ENCODE data around the gene TTC39A.

TTC39A gene

DNA sequence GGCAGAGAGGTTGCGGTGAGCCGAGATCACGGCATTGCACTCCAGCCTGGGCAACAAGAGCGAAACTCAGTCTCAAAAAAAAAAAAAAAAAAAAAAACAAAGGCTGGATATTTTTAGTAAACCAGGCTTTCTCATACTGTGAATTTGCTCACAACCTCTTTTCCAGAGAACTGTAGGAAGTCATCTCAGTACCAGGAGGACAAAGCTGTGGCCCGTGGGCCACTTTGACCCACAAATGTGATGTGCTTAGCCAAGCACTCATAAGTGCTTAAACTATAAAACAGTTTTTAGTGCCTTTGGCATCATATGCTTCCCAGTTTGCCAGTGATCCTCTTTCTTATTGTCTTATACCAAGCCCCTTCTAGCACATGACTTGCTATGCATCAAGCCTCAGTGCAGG, 47.8 kb downstream of the TTC39A start:
- Histone ChIP-seq H3K9me3 (ENCODE audit: insufficient read depth, low read length) (no peaks in the 10 kb centered on the region), H3K27me3 (ENCODE audit: low read length) (no peaks in the 10 kb centered on the region), H3K9ac (ENCODE audit: low read length) (no peak overlapping the region), H2AFZ (ENCODE audit: low read depth, low read length, severe bottlenecking) (no peak overlapping the region), H3K4me3 (ENCODE audit: insufficient read depth, low read length, poor library complexity, severe bottlenecking) (no peak overlapping the region), H3K27ac (ENCODE audit: low read depth, low read length) (no peak overlapping the region), H3K79me2 (ENCODE audit: insufficient read depth, low read length) (no peaks in the 10 kb centered on the region), H3K4me2 (ENCODE audit: low read depth, low read length, poor library complexity, severe bottlenecking) (no peak overlapping the region), H3K36me3 (ENCODE audit: low read length) (no peaks in the 10 kb centered on the region), H3K9me2 (replicated peaks; ENCODE audit: insufficient read depth, low read length) (no peaks in the 10 kb centered on the region), H3F3A (ENCODE audit: insufficient read depth) (no peaks in the 10 kb centered on the region), H4K20me1 (ENCODE audit: low read depth, low read length) (no peaks in the 10 kb centered on the region)
- TF ChIP-seq EZH2phosphoT487 (conservative IDR thresholded peaks at IDR 0.05; ENCODE audit: low read length) = no peak
- TF ChIP-seq, protein P1, sequence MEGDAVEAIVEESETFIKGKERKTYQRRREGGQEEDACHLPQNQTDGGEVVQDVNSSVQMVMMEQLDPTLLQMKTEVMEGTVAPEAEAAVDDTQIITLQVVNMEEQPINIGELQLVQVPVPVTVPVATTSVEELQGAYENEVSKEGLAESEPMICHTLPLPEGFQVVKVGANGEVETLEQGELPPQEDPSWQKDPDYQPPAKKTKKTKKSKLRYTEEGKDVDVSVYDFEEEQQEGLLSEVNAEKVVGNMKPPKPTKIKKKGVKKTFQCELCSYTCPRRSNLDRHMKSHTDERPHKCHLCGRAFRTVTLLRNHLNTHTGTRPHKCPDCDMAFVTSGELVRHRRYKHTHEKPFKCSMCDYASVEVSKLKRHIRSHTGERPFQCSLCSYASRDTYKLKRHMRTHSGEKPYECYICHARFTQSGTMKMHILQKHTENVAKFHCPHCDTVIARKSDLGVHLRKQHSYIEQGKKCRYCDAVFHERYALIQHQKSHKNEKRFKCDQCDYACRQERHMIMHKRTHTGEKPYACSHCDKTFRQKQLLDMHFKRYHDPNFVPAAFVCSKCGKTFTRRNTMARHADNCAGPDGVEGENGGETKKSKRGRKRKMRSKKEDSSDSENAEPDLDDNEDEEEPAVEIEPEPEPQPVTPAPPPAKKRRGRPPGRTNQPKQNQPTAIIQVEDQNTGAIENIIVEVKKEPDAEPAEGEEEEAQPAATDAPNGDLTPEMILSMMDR (IDR thresholded peaks at IDR 0.05; ENCODE audit: insufficient read depth, low read length, poor library complexity, severe bottlenecking) = no peak

DNA sequence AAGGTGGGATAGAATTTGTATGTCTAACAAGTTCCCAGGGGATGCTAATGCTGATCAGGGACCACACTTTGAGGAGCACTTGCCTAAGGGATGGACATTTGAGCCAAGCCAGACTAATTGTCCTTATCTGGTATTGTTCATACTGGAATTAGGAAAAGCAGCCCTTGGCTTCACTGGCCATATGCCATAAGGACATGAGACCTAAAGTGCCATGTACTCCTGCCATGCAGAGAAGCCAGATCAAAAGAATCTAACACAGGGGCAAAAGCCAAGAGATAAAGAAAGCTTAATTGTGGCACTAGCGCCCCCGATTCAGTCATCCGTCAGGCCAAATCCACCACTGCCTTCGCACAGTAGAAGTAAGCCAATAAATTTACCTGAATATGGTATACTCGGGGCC, 48.6 kb downstream of the TTC39A start:
- Histone ChIP-seq H3K9me2 (replicated peaks; ENCODE audit: insufficient read depth, low read length) (no peaks in the 10 kb centered on the region), H3K27me3 (ENCODE audit: low read length) (no peaks in the 10 kb centered on the region), H3K9me3 (ENCODE audit: insufficient read depth, low read length) (no peaks in the 10 kb centered on the region), H3K79me2 (ENCODE audit: insufficient read depth, low read length) (no peaks in the 10 kb centered on the region), H3K27ac (ENCODE audit: low read depth, low read length) (no peak overlapping the region), H3K4me2 (ENCODE audit: low read depth, low read length, poor library complexity, severe bottlenecking) (no peak overlapping the region), H4K20me1 (ENCODE audit: low read depth, low read length) (no peaks in the 10 kb centered on the region), H3K4me3 (ENCODE audit: insufficient read depth, low read length, poor library complexity, severe bottlenecking) (no peak overlapping the region), H2AFZ (ENCODE audit: low read depth, low read length, severe bottlenecking) (no peak overlapping the region), H3K9ac (ENCODE audit: low read length) (no peak overlapping the region), H3F3A (ENCODE audit: insufficient read depth) (no peaks in the 10 kb centered on the region), H3K36me3 (ENCODE audit: low read length) (no peaks in the 10 kb centered on the region)
- no peak for TF ChIP-seq EZH2phosphoT487 (conservative IDR thresholded peaks at IDR 0.05; ENCODE audit: low read length)
- TF ChIP-seq, protein P1 (IDR thresholded peaks at IDR 0.05; ENCODE audit: insufficient read depth, low read length, poor library complexity, severe bottlenecking) = no peak

DNA sequence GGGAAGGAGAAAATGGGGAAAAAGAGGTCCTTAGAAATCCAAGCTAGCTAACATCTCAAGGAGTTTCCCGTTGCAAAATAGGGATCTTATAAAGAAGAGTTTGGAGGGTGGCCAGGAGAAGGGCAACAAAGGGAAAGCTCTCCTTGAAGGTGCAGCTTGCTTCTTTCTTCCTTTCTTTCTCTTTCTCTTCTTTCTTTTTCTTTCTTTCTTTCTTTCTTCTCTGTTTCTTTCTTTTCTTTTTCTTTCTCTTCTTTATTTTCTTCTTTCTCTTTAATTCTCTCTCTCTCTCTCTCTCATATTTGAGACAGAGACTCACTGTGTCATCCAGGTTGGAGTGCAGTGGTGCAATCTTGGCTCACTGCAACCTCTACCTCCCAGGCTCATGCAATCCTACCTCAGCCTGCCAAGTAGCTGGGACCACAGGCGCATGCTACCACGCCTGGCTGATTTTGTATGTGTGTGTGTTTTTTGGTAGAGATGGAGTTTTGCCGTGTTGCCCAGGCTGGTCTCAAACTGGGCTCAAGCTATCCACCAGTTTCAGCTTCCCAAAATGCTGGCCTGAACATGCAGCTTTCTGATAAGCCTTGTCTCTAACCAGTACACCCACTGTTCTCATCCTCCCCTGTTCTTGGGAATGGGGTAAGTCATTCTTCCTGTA, 49.9 kb downstream of the TTC39A start:
- H3K27ac ChIP-seq (ENCODE audit: low read depth, low read length) = no peak overlapping the region
- no peaks in the 10 kb centered on the region for H4K20me1 ChIP-seq (ENCODE audit: low read depth, low read length)
- TF ChIP-seq, protein P1 (IDR thresholded peaks at IDR 0.05; ENCODE audit: insufficient read depth, low read length, poor library complexity, severe bottlenecking) = no peak
- TF ChIP-seq EZH2phosphoT487 (conservative IDR thresholded peaks at IDR 0.05; ENCODE audit: low read length) = no peak
- no peak overlapping the region for H3K4me3 ChIP-seq (ENCODE audit: insufficient read depth, low read length, poor library complexity, severe bottlenecking)
- no peaks in the 10 kb centered on the region for H3K9me2 ChIP-seq (replicated peaks; ENCODE audit: insufficient read depth, low read length)
- H3K9ac ChIP-seq (ENCODE audit: low read length) = no peak overlapping the region
- H3K27me3 ChIP-seq (ENCODE audit: low read length) = no peaks in the 10 kb centered on the region
- no peak overlapping the region for H2AFZ ChIP-seq (ENCODE audit: low read depth, low read length, severe bottlenecking)
- H3K9me3 ChIP-seq (ENCODE audit: insufficient read depth, low read length) = no peaks in the 10 kb centered on the region
- H3F3A ChIP-seq (ENCODE audit: insufficient read depth) = no peaks in the 10 kb centered on the region
- no peaks in the 10 kb centered on the region for H3K79me2 ChIP-seq (ENCODE audit: insufficient read depth, low read length)
- H3K4me2 ChIP-seq (ENCODE audit: low read depth, low read length, poor library complexity, severe bottlenecking) = no peak overlapping the region
- no peaks in the 10 kb centered on the region for H3K36me3 ChIP-seq (ENCODE audit: low read length)
